Measurements from ENCODE around the gene EXOC6. TPM values are rescaled to one million over a fixed set of nuclear protein-coding genes. Genes with fewer than 3 reads are reported as not detected.

The EXOC6 gene
- total and polyA plus RNA-seq, 2 of the 13 experiments (the other 11 are each of a cell fraction or from before 2014, with no cell fraction given), result 22.2 to 29.2 TPM

GRCh38 chr10:92848037-92848440 is 281 bp upstream of the EXOC6 start (continued):
- TF ChIP-seq ZNF362 (CRISPR knock-in tag; IDR thresholded peaks at IDR 0.05; ENCODE audit: borderline replicate concordance) (no peak), ZNF841 (CRISPR knock-in tag; IDR thresholded peaks at IDR 0.05; ENCODE audit: borderline replicate concordance) (no peak), ZNF761 (CRISPR knock-in tag; conservative IDR thresholded peaks at IDR 0.05) (0 out of 2 replicates have a peak, but pooled peaks have one; percentile 30), ZNF205 (CRISPR knock-in tag; IDR thresholded peaks at IDR 0.05) (no peak), ISL2 (CRISPR knock-in tag; IDR thresholded peaks at IDR 0.05) (0 out of 2 replicates have a peak, but pooled peaks have one; percentile 0), TFAP4 (IDR thresholded peaks at IDR 0.05; ENCODE audit: borderline replicate concordance, low read depth) (0 out of 2 replicates have a peak, but pooled peaks have one; percentile 7), ZNF333 (CRISPR knock-in tag; IDR thresholded peaks at IDR 0.05; ENCODE audit: borderline replicate concordance) (0 out of 2 replicates have a peak, but pooled peaks have one; percentile 10), ZNF678 (CRISPR knock-in tag; IDR thresholded peaks at IDR 0.05) (no peak), DBP (CRISPR knock-in tag; IDR thresholded peaks at IDR 0.05; ENCODE audit: not compliant biosample characterization) (no peak), ZNF275 (CRISPR knock-in tag; IDR thresholded peaks at IDR 0.05; ENCODE audit: borderline replicate concordance) (no peak), SUZ12 (IDR thresholded peaks at IDR 0.05; ENCODE audit: low read depth, low read length) (no peak), LBX2 (CRISPR knock-in tag; IDR thresholded peaks at IDR 0.05; ENCODE audit: borderline replicate concordance) (no peak), ARNT2 (CRISPR knock-in tag; IDR thresholded peaks at IDR 0.05; ENCODE audit: low read depth) (peak; percentile 4; the same call in 1 of the 2 replicates), ZFP41 (CRISPR knock-in tag; IDR thresholded peaks at IDR 0.05; ENCODE audit: borderline replicate concordance) (no peak), ETV5 (CRISPR knock-in tag; IDR thresholded peaks at IDR 0.05; ENCODE audit: borderline replicate concordance) (no peak), HNF1B (CRISPR knock-in tag; IDR thresholded peaks at IDR 0.05) (peak; percentile 37; the same call in 1 of the 2 replicates), NFE2L2 (IDR thresholded peaks at IDR 0.05; ENCODE audit: low read length) (no peak), REL (CRISPR knock-in tag; conservative IDR thresholded peaks at IDR 0.05) (0 out of 2 replicates have a peak, but pooled peaks have one; percentile 14), MXD1 (CRISPR knock-in tag; IDR thresholded peaks at IDR 0.05) (peak; percentile 50; the same call in 1 of the 2 replicates), SATB2 (CRISPR knock-in tag; IDR thresholded peaks at IDR 0.05) (peak; percentile 30; the same call in 1 of the 2 replicates), HNRNPH1 (optimal IDR thresholded peaks at IDR 0.05; ENCODE audit: low read depth, low read length) (no peak), ZBTB34 (CRISPR knock-in tag; IDR thresholded peaks at IDR 0.05) (no peak)
